Neuron (in vitro differentiated cells): Measurements from ENCODE around the gene FAM118A.
"Not testable (repeated sequence)": the region's sequence is repeated elsewhere in the genome, so short reads cannot be mapped to it uniquely, and the experiment has no call there.

Experiments
- H2AFZ ChIP-seq: one replicate; pipeline ENCODE4 v1.6.1; 2013; ENCODE audit warnings: low read depth, mild to moderate bottlenecking, inconsistent platforms, low read length, moderate library complexity
- H3K27me3 ChIP-seq: one replicate; pipeline ENCODE4 v1.6.1; 2013; ENCODE audit warnings: low read length; ENCODE audit not compliant: insufficient read depth
- H3K36me3 ChIP-seq: one replicate; pipeline ENCODE4 v1.6.1; 2013; ENCODE audit warnings: low read length; ENCODE audit not compliant: insufficient read depth
- H3K4me1 ChIP-seq: one replicate; pipeline ENCODE4 v1.6.1; 2013; ENCODE audit warnings: low read length; ENCODE audit not compliant: insufficient read depth
- H3K4me3 ChIP-seq: 2 replicates; pipeline ENCODE4 v1.5.1; 2013; ENCODE audit warnings: mild to moderate bottlenecking, low read length, moderate library complexity
- H3K9me3 ChIP-seq: one replicate; pipeline ENCODE4 v1.6.1; 2013; ENCODE audit warnings: low read length

The FAM118A gene

GRCh38 chr22:45334528-45334927, 24.8 kb downstream of the FAM118A start:
- Histone ChIP-seq H2AFZ (no peak overlapping the region), H3K36me3 (peaks cover 44% of the 10 kb centered on the region), H3K4me1 (peaks cover 16% of the 10 kb centered on the region)

GRCh38 chr22:45335021-45335818, 25.5 kb downstream of the FAM118A start:
- peaks cover 40% of the 10 kb centered on the region for H3K36me3 ChIP-seq

More at GRCh38 chr22:45334528-45334927, 24.8 kb downstream of the FAM118A start:
- H3K9me3 ChIP-seq: no peaks in the 10 kb centered on the region
- H3K27me3 ChIP-seq: no peaks in the 10 kb centered on the region
- no peak overlapping the region for H3K4me3 ChIP-seq

GRCh38 chr22:45335854-45336522, 26.3 kb downstream of the FAM118A start:
- peaks cover 37% of the 10 kb centered on the region for H3K36me3 ChIP-seq
- no peak overlapping the region for H2AFZ ChIP-seq
- H3K9me3 ChIP-seq: no peaks in the 10 kb centered on the region
- no peaks in the 10 kb centered on the region for H3K27me3 ChIP-seq
- peaks cover 16% of the 10 kb centered on the region for H3K4me1 ChIP-seq
- no peak overlapping the region for H3K4me3 ChIP-seq

More at GRCh38 chr22:45335021-45335818, 25.5 kb downstream of the FAM118A start:
- H3K4me1 ChIP-seq: peaks cover 16% of the 10 kb centered on the region
- H3K9me3 ChIP-seq: no peaks in the 10 kb centered on the region
- H2AFZ ChIP-seq: no peak overlapping the region
- H3K4me3 ChIP-seq: no peak overlapping the region
- H3K27me3 ChIP-seq: no peaks in the 10 kb centered on the region

GRCh38 chr22:45336971-45337431, 27.3 kb downstream of the FAM118A start:
- Histone ChIP-seq H3K36me3 (peaks cover 38% of the 10 kb centered on the region), H3K4me3 (no peak overlapping the region), H3K27me3 (no peaks in the 10 kb centered on the region), H2AFZ (no peak overlapping the region), H3K4me1 (peaks cover 16% of the 10 kb centered on the region), H3K9me3 (no peaks in the 10 kb centered on the region)

- H3K9me3 ChIP-seq: no peaks in the 10 kb centered on the region
- peaks cover 36% of the 10 kb centered on the region for H3K36me3 ChIP-seq
- H3K4me3 ChIP-seq: no peak overlapping the region
- H3K4me1 ChIP-seq: peaks cover 16% of the 10 kb centered on the region
- H2AFZ ChIP-seq: no peak overlapping the region
- no peaks in the 10 kb centered on the region for H3K27me3 ChIP-seq
These were observed 27.8 kb downstream of the FAM118A start for GRCh38 chr22:45337536-45337935.

- peaks cover 16% of the 10 kb centered on the region for H3K4me1 ChIP-seq
- no peak overlapping the region for H2AFZ ChIP-seq
- H3K9me3 ChIP-seq: no peaks in the 10 kb centered on the region
- no peak overlapping the region for H3K4me3 ChIP-seq
- peaks cover 31% of the 10 kb centered on the region for H3K36me3 ChIP-seq
- no peaks in the 10 kb centered on the region for H3K27me3 ChIP-seq
These were observed 29.1 kb downstream of the FAM118A start for GRCh38 chr22:45338795-45339194.

- no peak overlapping the region for H2AFZ ChIP-seq
- peaks cover 16% of the 10 kb centered on the region for H3K4me1 ChIP-seq
- no peak overlapping the region for H3K4me3 ChIP-seq
- H3K36me3 ChIP-seq: peaks cover 24% of the 10 kb centered on the region
- no peaks in the 10 kb centered on the region for H3K27me3 ChIP-seq
- H3K9me3 ChIP-seq: no peaks in the 10 kb centered on the region
These were observed 30.6 kb downstream of the FAM118A start for GRCh38 chr22:45340323-45340722.

- no peak overlapping the region for H3K4me3 ChIP-seq
- H3K36me3 ChIP-seq: peaks cover 20% of the 10 kb centered on the region
- H3K27me3 ChIP-seq: no peaks in the 10 kb centered on the region
- no peaks in the 10 kb centered on the region for H3K9me3 ChIP-seq
- no peak overlapping the region for H2AFZ ChIP-seq
- H3K4me1 ChIP-seq: peaks cover 9% of the 10 kb centered on the region
These were observed 31.8 kb downstream of the FAM118A start for GRCh38 chr22:45341498-45341897.

- H3K36me3 ChIP-seq: peaks cover 20% of the 10 kb centered on the region
- no peaks in the 10 kb centered on the region for H3K27me3 ChIP-seq
- H3K4me1 ChIP-seq: no peaks in the 10 kb centered on the region
- no peaks in the 10 kb centered on the region for H3K9me3 ChIP-seq
- no peak overlapping the region for H2AFZ ChIP-seq
- H3K4me3 ChIP-seq: no peak overlapping the region
These were observed 33.4 kb downstream of the FAM118A start for GRCh38 chr22:45343143-45343542.

- peaks cover 20% of the 10 kb centered on the region for H3K36me3 ChIP-seq
- no peak overlapping the region for H3K4me3 ChIP-seq
- no peaks in the 10 kb centered on the region for H3K4me1 ChIP-seq
These were observed 34.6 kb downstream of the FAM118A start for GRCh38 chr22:45344334-45344733.

GRCh38 chr22:45349916-45350315, 40.2 kb downstream of the FAM118A start:
- no peaks in the 10 kb centered on the region for H3K9me3 ChIP-seq
- H2AFZ ChIP-seq: no peak overlapping the region
- H3K36me3 ChIP-seq: no peaks in the 10 kb centered on the region
- H3K4me1 ChIP-seq: peaks cover 8% of the 10 kb centered on the region
- no peaks in the 10 kb centered on the region for H3K27me3 ChIP-seq
- no peak overlapping the region for H3K4me3 ChIP-seq

More at GRCh38 chr22:45344334-45344733, 34.6 kb downstream of the FAM118A start:
- Histone ChIP-seq H3K9me3 (no peaks in the 10 kb centered on the region), H2AFZ (no peak overlapping the region), H3K27me3 (no peaks in the 10 kb centered on the region)

- no peak overlapping the region for H2AFZ ChIP-seq
- H3K9me3 ChIP-seq: no peaks in the 10 kb centered on the region
- H3K27me3 ChIP-seq: no peaks in the 10 kb centered on the region
- H3K4me3 ChIP-seq: no peak overlapping the region
- H3K36me3 ChIP-seq: no peaks in the 10 kb centered on the region
- H3K4me1 ChIP-seq: peaks cover 8% of the 10 kb centered on the region
These were observed 42.2 kb downstream of the FAM118A start for GRCh38 chr22:45351956-45352355.

- not testable (repeated sequence) for H3K9me3 ChIP-seq, H3K4me3 ChIP-seq, H3K36me3 ChIP-seq, H3K27me3 ChIP-seq, H3K4me1 ChIP-seq, H2AFZ ChIP-seq
These were observed 43.0 kb downstream of the FAM118A start for GRCh38 chr22:45352757-45353156.
